GM18502 (cell line): ENCODE measurements around the gene USO1.
"Not testable (repeated sequence)": the region's sequence is repeated elsewhere in the genome, so short reads cannot be mapped to it uniquely, and the experiment has no call there.

Experiments used
- ATAC-seq: cut with Tn5 transposase; IDR thresholded peaks from one replicate; pipeline ENCODE4 v1.9.1; 2021; ENCODE audit warnings: mild to moderate bottlenecking; ENCODE audit not compliant: unreplicated experiment, poor library complexity

Gene USO1

DNA sequence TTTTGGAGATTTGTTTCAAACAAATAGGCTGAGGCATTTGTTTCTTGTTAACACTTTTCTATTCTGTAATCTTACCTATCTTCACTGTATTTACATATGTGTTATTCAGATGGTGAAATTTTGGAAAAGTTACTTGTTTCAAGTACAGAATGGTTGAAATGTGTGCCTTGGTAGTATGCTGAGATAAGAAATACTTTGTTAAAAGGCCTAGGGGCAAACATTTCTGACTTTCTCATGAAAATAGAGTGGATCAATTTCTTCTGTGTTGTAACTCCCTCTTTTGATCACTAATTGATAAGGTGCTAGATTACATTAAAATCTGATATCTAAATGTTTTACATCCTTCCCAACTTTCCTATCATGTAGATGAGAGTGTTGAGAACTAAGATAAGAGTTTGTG lies 18.1 kb downstream of the USO1 start:
- no peak for ATAC-seq

DNA sequence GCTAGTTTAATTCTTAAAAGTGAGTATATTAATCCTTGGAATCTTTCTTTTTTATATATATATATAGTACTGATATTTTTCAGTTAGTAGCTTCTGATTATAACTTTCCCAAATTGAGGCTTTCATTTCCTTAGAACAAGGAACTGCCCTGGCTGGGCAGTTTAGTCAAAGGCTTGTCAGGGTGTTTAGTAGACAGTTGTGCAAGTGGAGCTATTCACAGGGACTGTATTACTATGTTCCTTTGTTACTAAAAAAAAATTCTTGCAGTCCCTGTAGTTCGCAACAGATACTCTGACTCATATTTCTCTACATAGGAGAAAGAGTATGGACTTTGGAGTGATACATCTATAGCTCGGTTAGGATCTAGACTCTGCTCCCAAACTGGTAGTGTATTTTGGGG lies 20.8 kb downstream of the USO1 start:
- no peak for ATAC-seq

DNA sequence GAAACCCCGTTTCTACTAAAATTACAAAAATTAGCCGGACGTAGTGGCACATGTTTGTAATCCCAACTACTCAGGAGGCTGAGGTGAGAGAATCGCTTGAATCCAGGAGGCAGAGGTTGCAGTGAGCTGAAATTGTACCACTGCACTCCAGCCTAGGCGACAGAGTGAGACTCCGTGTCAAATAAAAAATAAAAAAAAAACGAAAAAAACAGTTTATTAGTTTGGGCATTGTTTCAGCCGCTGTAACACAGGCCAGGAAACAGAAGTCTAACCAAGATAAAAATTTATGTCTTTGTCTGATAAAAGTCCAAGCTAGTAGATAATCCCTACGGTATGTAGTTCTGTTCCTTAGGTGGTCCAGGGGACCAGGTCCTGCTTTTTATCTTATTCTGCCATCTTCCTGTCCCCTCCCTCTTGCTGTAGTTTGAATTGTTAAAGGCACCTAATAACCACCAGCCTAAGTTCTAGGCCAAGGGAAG lies 21.4 kb downstream of the USO1 start:
- no peak for ATAC-seq

DNA sequence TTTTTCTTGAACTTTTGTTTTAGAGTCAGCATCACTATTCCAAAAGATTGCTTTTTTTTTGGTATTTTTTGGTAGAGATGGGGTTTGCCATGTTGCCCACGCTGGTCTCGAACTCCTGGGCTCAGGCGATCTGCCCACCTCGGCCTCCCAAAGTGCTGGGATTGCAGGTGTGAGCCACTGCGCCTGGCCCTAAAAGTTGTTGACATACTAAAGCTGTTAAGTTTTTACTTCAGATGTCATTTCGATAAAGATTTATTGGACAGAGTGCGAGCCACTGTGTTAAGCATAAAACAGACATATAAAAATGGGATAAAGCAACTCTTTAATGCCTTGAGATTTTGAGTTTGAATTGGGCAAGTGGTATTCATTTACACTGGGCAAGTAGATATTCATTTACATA lies 28.3 kb downstream of the USO1 start:
- ATAC-seq: no peak

DNA sequence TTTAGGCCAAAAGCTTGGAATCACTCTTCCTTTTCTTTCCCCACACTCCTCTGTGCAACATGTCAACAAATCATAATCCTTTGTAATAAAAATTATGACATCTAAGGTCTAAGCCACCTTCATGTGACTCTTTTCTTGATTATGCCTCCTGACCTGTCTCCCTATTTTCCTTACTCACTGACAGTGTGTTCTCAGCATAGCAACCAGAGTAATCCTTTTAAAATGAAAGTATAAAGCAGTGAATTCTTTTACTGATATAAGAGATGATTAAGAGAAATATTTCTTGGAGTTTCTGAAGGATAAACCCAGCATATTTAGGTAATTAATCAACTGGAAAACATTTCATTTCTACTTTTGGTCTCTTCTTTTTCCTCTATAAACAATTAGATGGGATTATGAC lies 44.7 kb downstream of the USO1 start:
- no peak for ATAC-seq

DNA sequence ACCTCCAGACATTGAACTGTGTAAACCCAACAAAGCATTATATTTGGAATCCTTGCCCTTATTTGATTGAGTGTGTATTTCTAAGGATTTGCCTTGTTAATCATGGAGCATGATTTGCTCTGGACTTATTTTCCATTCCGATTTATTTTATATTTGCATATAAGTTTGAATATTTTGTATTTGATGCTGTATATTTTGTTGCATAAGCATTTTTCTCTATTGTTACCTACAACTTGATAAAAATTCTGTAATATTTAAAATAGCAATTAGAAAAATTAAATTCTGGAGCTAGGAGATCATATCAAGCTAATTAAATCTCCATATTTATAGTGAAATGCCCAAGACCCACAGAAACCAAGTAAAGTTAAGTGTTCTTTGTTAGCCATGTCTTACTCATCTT lies 47.2 kb downstream of the USO1 start:
- no peak for ATAC-seq

DNA sequence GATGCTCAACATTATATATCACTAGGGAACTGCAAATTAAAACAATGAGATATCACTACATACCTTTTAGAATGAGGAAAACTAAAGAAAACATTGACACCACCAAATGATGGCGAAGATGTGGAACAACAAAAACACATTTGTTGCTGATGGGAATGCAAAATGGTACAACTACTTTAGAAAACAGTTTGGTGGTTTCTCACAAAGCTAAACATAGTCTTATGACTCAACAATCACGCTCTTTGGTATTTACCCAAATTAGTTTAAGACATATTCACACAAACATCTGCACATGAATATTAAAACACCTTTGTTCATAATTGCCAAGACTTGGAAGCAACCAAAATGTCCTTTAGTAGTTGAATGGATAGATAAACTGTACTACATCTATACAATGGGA lies 53.2 kb downstream of the USO1 start:
- ATAC-seq: no peak

DNA sequence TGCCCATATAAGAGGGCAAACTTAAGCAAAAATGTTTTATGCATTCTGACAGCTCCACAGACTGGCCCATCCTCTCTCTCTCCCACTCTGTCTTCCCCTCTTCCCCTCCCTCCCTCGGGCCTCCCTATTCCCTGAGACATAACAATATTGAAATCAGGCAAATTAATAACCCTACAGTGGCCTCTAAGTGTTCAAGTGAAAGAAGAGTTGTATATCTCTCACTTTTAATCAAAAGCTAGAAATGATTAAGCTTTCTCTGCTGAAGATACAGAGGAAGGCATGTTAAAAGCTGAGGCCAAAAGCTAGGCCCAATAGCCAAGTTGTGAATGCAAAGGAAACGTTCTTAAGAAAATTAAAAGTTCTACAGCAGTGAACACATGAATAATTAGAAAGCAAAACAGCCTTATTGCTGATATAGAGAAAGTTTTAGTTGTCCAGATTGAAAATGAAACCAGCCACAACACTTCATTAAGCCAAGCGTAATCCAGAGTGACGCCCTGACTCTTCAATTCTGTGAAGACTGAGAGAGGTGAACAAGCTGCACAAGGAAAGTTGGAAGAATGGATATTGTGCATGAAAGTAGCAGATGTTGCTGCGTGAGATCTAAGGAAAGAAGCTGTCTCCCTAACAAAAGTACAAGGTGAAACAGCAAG lies 54.9 kb downstream of the USO1 start:
- ATAC-seq: no peak

DNA sequence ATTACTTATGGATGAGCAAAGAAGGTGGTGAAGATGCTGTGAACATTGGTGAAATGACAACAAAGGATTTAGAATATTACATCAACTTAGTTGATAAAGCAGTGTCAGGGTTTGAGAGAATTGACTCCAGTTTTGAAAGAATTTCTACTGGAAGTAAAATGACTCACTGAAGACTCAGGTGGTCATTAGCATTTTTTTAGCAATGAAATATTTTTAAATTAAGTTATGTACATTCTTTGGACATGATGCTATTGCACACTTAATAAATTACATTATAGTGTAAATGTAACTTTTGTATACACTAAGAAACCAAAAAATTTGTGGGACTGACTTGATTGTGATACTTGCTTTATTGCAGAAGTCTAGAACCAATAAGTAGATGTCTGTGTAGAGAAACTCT lies 56.9 kb downstream of the USO1 start:
- ATAC-seq: no peak

DNA sequence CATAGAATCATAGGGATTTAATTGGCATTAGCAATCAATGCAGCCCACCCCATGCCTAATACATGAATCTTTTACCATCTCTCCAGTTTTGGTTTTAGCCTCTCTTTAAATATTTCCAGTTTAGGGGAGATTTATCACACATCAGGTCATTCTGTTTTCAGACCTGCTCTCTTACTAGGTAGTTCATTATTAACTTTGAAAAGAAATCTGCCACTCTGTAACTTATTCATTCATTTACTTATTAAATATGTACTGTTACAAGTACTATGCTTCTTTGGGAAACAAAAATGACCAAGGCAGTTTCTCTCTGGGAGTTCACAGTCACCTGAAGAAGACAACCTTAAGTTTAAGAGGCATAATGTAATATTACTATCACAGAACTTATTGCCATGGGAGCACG lies 62.1 kb downstream of the USO1 start:
- no peak for ATAC-seq

DNA sequence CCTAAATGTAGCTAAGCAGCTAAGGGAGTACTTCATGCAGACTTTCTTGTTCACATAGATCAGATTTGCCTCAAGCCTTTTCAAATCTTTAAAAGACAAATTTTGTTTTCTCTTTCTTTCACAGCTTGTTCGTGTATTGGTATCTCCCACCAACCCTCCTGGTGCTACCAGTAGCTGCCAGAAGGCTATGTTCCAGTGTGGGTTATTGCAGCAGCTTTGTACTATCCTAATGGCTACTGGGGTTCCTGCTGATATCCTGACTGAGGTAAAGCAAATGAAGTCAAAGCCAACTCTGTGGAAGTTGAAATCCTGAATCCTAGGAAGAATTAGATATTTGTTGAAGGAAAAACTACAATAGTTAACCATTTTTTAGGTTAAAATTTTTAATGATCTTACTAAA lies 62.6 kb downstream of the USO1 start:
- no peak for ATAC-seq

DNA sequence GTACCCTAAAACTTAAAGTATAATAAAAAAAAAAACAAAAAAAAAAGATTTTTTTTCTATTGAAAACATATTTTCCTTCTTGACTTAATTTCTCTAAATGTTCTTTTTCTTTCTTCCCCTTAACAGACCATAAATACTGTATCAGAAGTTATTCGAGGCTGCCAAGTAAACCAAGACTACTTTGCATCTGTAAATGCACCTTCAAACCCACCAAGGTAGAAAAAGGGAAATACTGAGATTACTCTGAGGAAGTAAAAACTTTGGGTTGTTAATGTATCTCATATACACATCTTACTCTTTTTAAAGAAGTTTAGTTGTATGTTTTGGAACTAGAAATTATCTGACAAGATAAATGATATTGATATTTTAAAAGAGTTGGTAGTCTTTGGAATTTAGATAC lies 65.6 kb downstream of the USO1 start:
- no peak for ATAC-seq

DNA sequence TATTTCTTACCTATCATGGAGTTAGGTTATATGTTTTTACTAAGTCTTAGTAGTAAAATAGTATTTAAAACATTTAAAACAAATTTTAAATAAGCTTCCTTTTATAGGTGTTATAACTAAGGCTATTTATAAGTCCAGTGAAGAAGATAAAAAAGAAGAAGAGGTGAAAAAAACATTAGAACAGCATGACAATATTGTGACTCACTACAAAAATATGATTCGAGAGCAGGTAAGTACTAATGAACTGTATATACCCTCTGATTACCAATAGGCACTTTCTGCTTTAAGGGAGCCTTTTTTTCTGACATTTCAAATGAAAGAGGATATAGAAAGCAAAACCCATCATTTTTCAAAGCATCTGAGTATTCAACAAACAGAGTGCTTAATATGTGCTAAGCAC lies 76.6 kb downstream of the USO1 start:
- ATAC-seq: no peak

DNA sequence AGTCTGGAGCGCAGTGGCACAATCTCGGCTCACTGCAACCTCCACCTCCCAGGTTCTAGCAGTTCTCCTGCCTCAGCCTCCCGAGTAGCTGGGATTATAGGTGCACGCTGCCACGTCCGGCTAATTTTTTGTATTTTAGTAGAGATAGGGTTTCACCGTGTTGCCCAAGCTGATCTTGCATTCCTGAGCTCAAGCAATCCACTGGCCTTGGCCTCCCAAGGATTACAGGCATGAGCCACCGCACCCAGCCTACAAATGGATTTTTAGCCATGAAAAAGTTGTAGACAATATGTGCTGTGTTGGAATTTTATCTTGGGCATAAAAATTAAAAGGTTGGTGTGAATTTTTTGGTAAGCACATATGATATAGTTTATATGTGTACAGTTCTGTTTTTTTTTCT lies 81.7 kb downstream of the USO1 start:
- ATAC-seq: not testable (repeated sequence)

DNA sequence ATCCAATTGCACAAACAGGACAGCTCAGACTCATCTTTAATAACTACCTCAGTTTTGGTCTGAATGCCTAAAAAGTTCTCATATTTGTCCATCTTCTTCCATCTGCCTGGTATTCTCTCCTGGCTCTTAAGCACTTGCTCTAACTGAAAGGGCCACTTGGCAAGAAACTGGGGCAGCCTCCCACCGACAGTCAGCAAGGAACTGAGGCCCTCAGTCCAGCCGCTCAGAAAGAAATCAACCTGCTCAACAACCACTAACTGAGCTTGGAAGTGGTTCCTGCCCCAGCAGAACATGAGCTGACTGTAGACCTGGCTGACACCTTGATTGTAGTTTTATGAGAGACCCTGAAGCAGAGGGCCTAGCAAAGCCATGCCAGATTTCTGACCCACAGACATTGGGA lies 93.5 kb downstream of the USO1 start:
- ATAC-seq: no peak

DNA sequence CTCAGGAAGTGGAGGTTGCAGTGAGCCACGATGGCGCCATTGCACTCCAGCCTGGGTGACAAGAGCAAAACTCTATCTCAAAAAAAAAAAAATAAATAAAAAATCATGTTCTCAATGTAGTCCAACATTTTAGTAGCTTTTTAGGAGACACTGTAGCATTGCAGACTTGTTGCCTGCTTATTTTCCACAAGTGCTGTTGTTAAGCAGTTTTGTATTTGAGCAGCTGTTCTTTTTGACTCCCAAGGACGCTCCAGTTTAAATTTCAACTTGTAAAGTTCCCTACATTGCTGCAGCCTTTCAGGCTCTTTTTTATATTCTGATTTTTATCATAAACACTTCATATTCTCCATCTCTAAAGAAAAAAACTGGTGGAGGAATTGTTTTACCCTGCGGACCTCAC lies 94.7 kb downstream of the USO1 start:
- no peak for ATAC-seq

DNA sequence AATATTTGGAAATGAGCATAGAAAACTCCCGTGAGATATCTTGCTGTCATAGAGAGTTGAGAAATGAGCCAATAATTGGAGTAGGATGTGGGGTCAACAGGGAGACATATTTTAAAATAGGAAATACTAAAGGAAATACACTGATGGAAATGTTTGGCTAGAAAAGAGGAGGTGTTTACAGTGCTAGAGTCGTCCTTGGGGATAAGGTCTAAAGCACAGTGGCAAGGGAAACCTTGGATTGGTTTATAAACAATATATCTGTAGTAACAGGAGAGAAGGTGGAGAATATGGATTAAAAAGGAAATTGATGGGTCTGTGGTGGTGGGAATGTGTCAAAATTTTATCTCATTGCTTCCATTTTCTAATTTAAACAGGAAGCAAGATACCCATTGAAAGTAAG lies 95.8 kb downstream of the USO1 start:
- no peak for ATAC-seq

DNA sequence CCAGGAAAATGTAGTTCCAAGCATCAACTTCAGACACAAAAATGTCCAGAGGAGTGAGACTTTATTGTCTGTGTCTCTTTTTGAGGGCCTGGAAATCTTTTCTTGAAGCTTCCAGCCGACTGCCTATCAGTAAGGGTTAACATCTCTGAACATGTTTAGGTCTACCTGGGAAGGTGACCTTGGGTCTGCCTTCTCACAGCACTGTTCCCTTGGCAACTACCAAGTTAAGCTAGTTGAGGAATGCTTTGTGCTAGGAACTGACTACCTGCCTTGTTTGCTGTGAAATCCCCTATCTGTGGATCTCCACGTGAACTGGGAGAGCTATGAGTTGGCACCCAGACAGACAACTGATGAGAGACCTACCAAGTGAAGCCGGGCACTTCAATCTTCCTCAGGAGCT lies 96.3 kb downstream of the USO1 start:
- no peak for ATAC-seq

DNA sequence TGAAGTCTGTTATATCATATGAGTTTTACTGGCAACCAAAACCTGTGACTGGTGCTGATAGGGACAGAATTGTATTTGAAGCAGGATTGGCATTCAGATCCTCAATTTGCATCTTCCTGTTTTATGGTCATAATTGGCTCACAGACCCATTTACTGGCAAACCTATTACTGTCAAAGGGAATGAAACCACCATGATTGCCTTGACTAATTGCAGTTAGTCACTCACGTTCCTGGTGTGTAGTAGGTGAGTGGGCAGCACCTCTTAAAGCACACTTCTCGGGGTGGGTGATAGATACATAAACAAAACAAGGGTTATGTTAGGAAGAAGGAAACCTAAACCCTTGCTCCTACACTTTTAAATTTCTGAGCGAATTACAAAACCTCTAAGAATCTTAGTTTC lies 96.8 kb downstream of the USO1 start:
- no peak for ATAC-seq

DNA sequence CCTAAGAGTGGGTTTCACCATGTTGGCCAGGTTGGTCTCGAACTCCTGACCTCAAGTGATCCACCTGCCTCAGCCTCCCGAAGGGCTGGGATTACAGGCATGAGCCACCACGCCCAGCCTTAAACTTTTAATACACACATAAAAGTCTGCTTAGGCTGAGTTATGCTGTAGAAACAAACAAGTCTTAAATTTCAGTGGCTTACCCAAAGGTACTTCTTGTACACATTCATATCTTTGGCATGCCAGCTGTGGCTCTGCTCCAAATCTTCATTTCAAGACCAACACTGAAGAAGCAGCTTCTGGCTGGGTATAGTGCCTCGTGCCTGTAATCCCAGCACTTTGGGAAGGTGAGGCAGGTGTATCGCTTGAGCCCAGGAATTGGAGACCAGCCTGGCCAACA lies 97.6 kb downstream of the USO1 start:
- no peak for ATAC-seq

DNA sequence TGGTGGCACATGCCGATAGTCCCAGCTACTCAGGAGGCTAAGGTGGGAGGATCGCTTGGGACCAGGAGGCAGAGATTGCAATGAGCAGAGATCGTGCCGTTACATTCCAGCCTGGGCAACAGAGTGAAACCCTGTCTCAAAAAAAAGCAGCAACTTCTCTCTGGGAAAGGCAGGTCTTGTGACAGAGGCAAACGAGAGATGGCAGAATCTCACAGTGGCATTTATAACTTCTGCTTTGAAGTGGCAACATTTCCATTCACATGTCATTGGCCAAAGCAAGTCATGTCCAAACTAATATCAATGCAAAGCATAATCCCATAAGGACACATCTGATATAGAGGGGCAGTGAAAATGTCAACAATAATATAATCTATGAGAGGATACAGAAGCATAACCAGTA lies 98.0 kb downstream of the USO1 start:
- ATAC-seq: no peak

DNA sequence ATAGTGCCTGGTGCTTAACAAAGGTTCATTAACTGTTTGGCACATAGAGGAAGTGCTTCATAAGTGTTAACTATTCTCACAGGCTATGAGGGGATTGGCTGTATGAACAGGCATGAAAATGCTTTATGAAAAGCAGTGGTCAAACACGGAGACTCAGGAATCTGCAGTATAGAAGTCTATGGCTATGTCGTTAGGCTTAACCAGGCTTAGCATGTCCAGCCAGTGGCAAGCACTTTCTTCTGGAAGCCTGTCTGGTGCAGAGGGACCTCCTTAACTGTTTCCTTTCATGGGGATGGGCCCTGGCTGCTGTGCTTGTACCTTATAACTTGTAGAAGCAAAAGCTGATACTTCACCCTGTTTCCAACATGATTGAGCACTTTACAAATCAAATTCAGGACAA lies 99.4 kb downstream of the USO1 start:
- no peak for ATAC-seq

DNA sequence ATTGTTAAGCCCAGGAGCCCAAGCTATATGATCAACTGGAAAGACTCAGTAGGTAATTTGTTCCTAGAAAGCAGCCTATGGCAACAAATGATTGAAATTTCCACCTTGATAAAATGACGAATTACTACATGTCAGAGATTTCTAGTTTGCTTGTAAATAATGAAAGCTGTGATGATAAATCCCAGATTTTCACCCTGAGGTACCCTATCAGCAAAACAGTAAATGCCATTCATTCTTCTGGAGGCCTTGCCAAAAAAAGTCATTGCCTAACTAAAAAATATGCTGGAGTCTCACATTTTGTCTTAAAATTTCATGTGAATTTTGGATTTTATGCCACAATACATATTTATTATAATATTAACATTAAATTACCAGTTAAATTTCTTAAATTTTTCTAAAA lies 106.5 kb downstream of the USO1 start:
- no peak for ATAC-seq
